DND-41 (cell line): Measurements from ENCODE around the gene IRS2.
"Not testable (repeated sequence)": the region's sequence is repeated elsewhere in the genome, so short reads cannot be mapped to it uniquely, and the experiment has no call there.

Experiments
- ATAC-seq: fragments of 200-7000 bp; cut with Tn5 transposase; 3 replicates; pipeline ENCODE4 v1.9.1; 2021; ENCODE audit warnings: low read depth; ENCODE audit not compliant: insufficient read depth
- DNase-seq: peaks from one replicate; pipeline ENCODE4 v3.0.0-alpha.2; 2020
- H2AFZ ChIP-seq: 2 replicates; pipeline ENCODE4 v1.6.0; 2012; ENCODE audit warnings: low read depth, low read length
- H3K27ac ChIP-seq: 2 replicates; pipeline ENCODE4 v1.5.1; 2012; ENCODE audit warnings: low read length, inconsistent platforms
- H3K27me3 ChIP-seq: fragments of 200-600 bp; sonication (generic); 2 replicates; pipeline ENCODE4 v1.6.0; 2012; ENCODE audit warnings: low read length, mild to moderate bottlenecking, inconsistent platforms; ENCODE audit not compliant: insufficient read depth, poor library complexity
- H3K36me3 ChIP-seq: 2 replicates; pipeline ENCODE4 v1.5.1; 2012; ENCODE audit warnings: low read length, inconsistent platforms; ENCODE audit not compliant: insufficient read depth
- H3K4me1 ChIP-seq: 2 replicates; pipeline ENCODE4 v1.5.1; 2012; ENCODE audit warnings: mild to moderate bottlenecking, low read length; ENCODE audit not compliant: insufficient read depth
- H3K4me2 ChIP-seq: 2 replicates; pipeline ENCODE4 v1.6.0; 2012; ENCODE audit warnings: mild to moderate bottlenecking, moderate library complexity, low read length, inconsistent platforms; ENCODE audit not compliant: insufficient read depth
- H3K4me3 ChIP-seq, 2 experiments: fragments of 200-600 bp in 1 of 2; shearing (Covaris generic) in 1 of 2; 2 replicates each; pipeline ENCODE4 v1.5.1; 2012 to 2016; ENCODE audit warnings: inconsistent platforms in 2 of 2, low read length in 2 of 2, mild to moderate bottlenecking in 2 of 2, low read depth in 1 of 2, moderate library complexity in 1 of 2
- H3K79me2 ChIP-seq: 2 replicates; pipeline ENCODE4 v1.6.0; 2012; ENCODE audit warnings: low read length, inconsistent platforms; ENCODE audit not compliant: insufficient read depth
- H3K9ac ChIP-seq: 2 replicates; pipeline ENCODE4 v1.6.0; 2012; ENCODE audit warnings: low read depth, mild to moderate bottlenecking, inconsistent platforms, low read length, moderate library complexity
- H3K9me3 ChIP-seq: 2 replicates; pipeline ENCODE4 v1.5.1; 2012; ENCODE audit warnings: low read length, moderate library complexity, mild to moderate bottlenecking, inconsistent platforms; ENCODE audit not compliant: insufficient read depth, severe bottlenecking
- H4K20me1 ChIP-seq: 2 replicates; pipeline ENCODE4 v1.6.0; 2012; ENCODE audit warnings: low read length; ENCODE audit not compliant: insufficient read depth
- EZH2 ChIP-seq: IDR thresholded peaks from 3 replicates; pipeline ENCODE4 v1.6.1; 2012; ENCODE audit warnings: borderline replicate concordance, low read depth, mild to moderate bottlenecking, moderate library complexity, low read length, inconsistent platforms; ENCODE audit not compliant: severe bottlenecking
- TF ChIP-seq, protein P1 (sequence below): IDR thresholded peaks from 2 replicates; pipeline ENCODE4 v1.5.1; 2012; ENCODE audit warnings: borderline replicate concordance, low read length, moderate library complexity, mild to moderate bottlenecking; ENCODE audit not compliant: poor library complexity, severe bottlenecking; ENCODE audit errors: extremely low read depth

The IRS2 gene

DNA sequence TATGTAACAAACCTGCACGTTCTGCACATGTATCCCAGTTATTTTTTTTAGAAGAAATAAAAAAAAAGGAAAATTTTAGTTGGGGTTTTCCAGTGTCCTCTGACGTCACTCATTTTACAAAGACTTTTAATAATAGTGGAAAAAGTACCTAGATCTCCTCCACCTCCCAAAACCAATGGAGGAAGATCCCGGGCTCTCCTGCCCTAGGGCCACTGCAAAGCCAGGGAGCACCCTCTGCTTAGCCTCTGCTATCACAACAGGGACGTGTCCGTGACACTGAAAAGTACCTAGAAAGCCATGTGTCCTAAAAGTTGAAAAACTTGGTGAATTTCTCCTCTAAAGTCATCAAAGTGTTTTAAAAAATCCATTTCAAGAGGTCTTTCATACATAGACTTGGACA, 46.7 kb upstream of the IRS2 start:
- ATAC-seq = no peak

DNA sequence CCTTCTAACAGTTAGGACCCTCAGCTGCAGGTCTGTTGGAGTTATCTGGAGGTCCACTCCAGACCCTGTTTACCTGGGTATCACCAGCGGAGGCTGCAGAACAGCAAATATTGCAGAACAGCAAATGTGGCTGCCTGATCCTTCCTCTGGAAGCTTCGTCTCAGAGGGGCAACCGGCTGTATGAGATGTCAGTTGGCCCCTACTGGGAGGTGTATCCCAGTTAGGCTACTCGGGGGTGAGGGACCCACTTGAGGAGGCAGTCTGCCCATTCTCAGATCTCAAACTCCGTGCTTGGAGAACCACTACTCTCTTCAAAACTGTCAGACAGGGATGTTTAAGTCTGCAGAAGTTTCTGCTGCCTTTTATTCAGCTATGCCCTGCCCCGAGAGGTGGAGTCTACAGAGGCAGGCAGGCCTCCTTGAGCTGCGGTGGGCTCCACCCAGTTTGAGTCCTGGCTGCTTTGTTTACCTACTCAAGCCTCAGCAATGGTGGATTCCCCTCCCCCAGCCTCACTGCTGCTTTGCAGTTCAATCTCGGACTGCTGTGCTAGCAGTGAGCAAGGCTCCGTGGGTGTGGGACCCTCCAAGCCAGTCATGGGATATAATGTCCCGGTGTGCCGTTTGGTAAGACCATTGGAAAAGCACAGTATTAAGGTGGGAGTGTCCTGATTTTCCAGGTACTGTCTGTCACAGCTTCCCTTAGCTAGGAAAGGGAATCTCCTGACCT, 42.4 kb upstream of the IRS2 start:
- H3K27me3 ChIP-seq, ATAC-seq, H3K36me3 ChIP-seq, H3K79me2 ChIP-seq, H3K27ac ChIP-seq, H3K9ac ChIP-seq, H3K4me1 ChIP-seq, H3K9me3 ChIP-seq, DNase-seq, H2AFZ ChIP-seq, H3K4me2 ChIP-seq, H4K20me1 ChIP-seq, H3K4me3 ChIP-seq: not testable (repeated sequence)

More for the DNA sequence above, 46.7 kb upstream of the IRS2 start:
- no peak for DNase-seq
- Histone ChIP-seq H3K27me3 (no peaks in the 10 kb centered on the region), H4K20me1 (no peaks in the 10 kb centered on the region), H3K79me2 (no peaks in the 10 kb centered on the region), H3K36me3 (no peaks in the 10 kb centered on the region), H3K4me1 (0 out of 2 replicates have a peak, but pooled peaks cover 6% of the 10 kb centered on the region), H3K4me3 (no peak overlapping the region), H3K9me3 (no peaks in the 10 kb centered on the region), H3K4me2 (no peak overlapping the region), H3K9ac (no peak overlapping the region), H3K27ac (no peak overlapping the region), H2AFZ (no peak overlapping the region)
- TF ChIP-seq, protein P1, sequence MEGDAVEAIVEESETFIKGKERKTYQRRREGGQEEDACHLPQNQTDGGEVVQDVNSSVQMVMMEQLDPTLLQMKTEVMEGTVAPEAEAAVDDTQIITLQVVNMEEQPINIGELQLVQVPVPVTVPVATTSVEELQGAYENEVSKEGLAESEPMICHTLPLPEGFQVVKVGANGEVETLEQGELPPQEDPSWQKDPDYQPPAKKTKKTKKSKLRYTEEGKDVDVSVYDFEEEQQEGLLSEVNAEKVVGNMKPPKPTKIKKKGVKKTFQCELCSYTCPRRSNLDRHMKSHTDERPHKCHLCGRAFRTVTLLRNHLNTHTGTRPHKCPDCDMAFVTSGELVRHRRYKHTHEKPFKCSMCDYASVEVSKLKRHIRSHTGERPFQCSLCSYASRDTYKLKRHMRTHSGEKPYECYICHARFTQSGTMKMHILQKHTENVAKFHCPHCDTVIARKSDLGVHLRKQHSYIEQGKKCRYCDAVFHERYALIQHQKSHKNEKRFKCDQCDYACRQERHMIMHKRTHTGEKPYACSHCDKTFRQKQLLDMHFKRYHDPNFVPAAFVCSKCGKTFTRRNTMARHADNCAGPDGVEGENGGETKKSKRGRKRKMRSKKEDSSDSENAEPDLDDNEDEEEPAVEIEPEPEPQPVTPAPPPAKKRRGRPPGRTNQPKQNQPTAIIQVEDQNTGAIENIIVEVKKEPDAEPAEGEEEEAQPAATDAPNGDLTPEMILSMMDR = no peak
- no peak for TF ChIP-seq EZH2

DNA sequence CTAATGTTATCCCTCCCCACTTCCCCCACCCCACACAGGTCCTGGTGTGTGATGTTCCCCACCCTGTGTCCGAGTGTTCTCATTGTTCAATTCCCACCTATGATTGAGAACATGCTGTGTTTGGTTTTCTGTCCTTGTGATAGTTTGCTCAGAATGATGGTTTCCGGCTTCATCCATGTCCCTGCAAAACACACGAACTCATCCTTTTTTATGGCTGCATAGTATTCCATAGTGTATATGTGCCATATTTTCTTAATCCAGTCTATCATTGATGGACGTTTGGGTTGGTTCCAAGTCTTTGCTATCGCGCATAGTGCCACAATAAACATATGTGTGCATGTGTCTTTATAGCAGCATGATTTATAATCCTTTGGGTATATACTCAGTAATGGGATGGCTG, 36.8 kb upstream of the IRS2 start:
- not testable (repeated sequence) for H3K9ac ChIP-seq, H3K27ac ChIP-seq, H2AFZ ChIP-seq, H3K4me2 ChIP-seq, ATAC-seq, H4K20me1 ChIP-seq, H3K4me1 ChIP-seq, H3K4me3 ChIP-seq, H3K27me3 ChIP-seq, H3K36me3 ChIP-seq, H3K9me3 ChIP-seq, DNase-seq, H3K79me2 ChIP-seq

DNA sequence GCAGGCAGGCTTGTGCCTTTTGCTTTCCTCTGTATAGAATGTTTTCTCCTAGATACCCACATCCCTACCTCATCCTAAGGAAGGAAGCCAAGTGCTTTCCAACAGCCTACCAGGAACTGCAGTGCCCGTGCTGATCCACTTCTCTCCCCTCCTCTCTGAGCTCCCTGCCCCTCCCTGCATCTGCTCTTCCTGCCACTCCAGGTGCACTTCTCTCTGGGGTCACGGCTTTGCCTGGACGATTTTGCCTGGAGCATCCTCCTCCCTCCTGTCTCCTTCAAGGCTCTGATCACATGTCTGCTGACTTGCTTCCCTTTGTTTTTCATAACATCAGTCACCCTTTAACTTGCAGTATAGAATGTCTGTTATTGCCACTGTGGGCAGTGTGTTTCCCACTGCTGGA, 34.7 kb upstream of the IRS2 start:
- DNase-seq (no peak), ATAC-seq (no peak)
- Histone ChIP-seq H3K4me1 (peaks cover 18% of the 10 kb centered on the region), H3K9ac (no peak overlapping the region), H3K9me3 (no peaks in the 10 kb centered on the region), H3K27me3 (no peaks in the 10 kb centered on the region), H3K27ac (no peak overlapping the region), H3K79me2 (no peaks in the 10 kb centered on the region), H3K36me3 (no peaks in the 10 kb centered on the region), H3K4me2 (no peak overlapping the region), H2AFZ (no peak overlapping the region), H3K4me3 (no peak overlapping the region), H4K20me1 (no peaks in the 10 kb centered on the region)
- TF ChIP-seq, protein P1 = no peak
- no peak for TF ChIP-seq EZH2
